Spleen (tissue), 11 donors: Measurements from ENCODE around the gene RING1. TPM values are rescaled to one million over a fixed set of nuclear protein-coding genes. Genes with fewer than 3 reads are reported as not detected.

Source experiments
- DNase-seq: peaks from one replicate; pipeline ENCODE4 v3.0.0-alpha.2; 2020
- H3K27ac ChIP-seq, 8 donors: fragments of 200-600 bp; sonication (generic) in 7 of 8; 1 replicate in 4 of 8; 2 replicates in 4 of 8; pipeline versions ENCODE4 v1.5.0 to v1.8.0; 2016 to 2021; ENCODE audit warnings: inconsistent platforms in 4 of 8, mild to moderate bottlenecking in 4 of 8, moderate library complexity in 1 of 8
- H3K27me3 ChIP-seq, 7 donors: fragments of 200-600 bp; sonication (generic) in 6 of 7; replicated peaks in 1 of 7; 1 replicate in 4 of 7; 2 replicates in 3 of 7; pipeline versions ENCODE4 v1.5.0 to v1.8.0; 2016 to 2021; ENCODE audit warnings: inconsistent platforms in 3 of 7, mild to moderate bottlenecking in 1 of 7
- H3K36me3 ChIP-seq, 6 donors: fragments of 200-600 bp; sonication (generic) in 5 of 6; 1 replicate in 4 of 6; 2 replicates in 2 of 6; pipeline versions ENCODE4 v1.5.0 to v1.8.0; 2016 to 2021; ENCODE audit warnings: inconsistent platforms in 2 of 6
- H3K4me1 ChIP-seq, 6 donors: fragments of 200-600 bp; sonication (generic) in 5 of 6; 1 replicate in 3 of 6; 2 replicates in 3 of 6; pipeline versions ENCODE4 v1.5.0 to v1.8.0; 2016 to 2021; ENCODE audit warnings: inconsistent platforms in 3 of 6
- H3K4me3 ChIP-seq, 8 donors: fragments of 200-600 bp; sonication (generic) in 7 of 8; 1 replicate in 4 of 8; 2 replicates in 4 of 8; pipeline versions ENCODE4 v1.5.0 to v1.8.0; 2016 to 2021; ENCODE audit warnings: inconsistent platforms in 4 of 8, mild to moderate bottlenecking in 4 of 8, moderate library complexity in 2 of 8
- H3K9me3 ChIP-seq, 8 donors: fragments of 200-600 bp; sonication (generic) in 7 of 8; 1 replicate in 4 of 8; 2 replicates in 4 of 8; pipeline versions ENCODE4 v1.5.0 to v1.8.0; 2016 to 2021; ENCODE audit warnings: inconsistent platforms in 4 of 8
- CTCF ChIP-seq, 11 experiments: fragments of 200-600 bp in 7 of 11; fragments of 450-650 bp in 4 of 11; sonication (generic) in 4 of 11; IDR thresholded peaks in 8 of 11; conservative IDR thresholded peaks in 3 of 11; 1 replicate in 7 of 11; 2 replicates in 4 of 11; pipeline versions ENCODE4 v1.4.0 to v1.8.0; 2016 to 2021; ENCODE audit warnings: antibody characterized with exemption in 11 of 11, inconsistent platforms in 4 of 11, mild to moderate bottlenecking in 1 of 11
- POLR2A ChIP-seq, 3 donors: fragments of 450-650 bp; IDR thresholded peaks; one replicate each; pipeline ENCODE4 v1.5.1; 2017; ENCODE audit warnings: antibody characterized with exemption in 3 of 3, mild to moderate bottlenecking in 1 of 3
- POLR2AphosphoS5 ChIP-seq, 3 donors: sonication (generic); formaldehyde crosslinking; IDR thresholded peaks; one replicate each; pipeline ENCODE4 v1.5.1; 2017; ENCODE audit warnings: antibody characterized with exemption in 3 of 3
- WGBS, 5 donors: extraction: QIAGEN DNeasy Blood & Tissue Kit in 3 of 5; methylation state at CpG; one replicate each; pipeline versions ENCODE4 v1.1.5 to v1.1.7; 2013 to 2018; 5-methylcytosine and 5-hydroxymethylcytosine counted together
- intact Hi-C: fragments of 100-400 bp; cut with DNase I; formaldehyde crosslinking; loops from one replicate; pipeline ENCODE4 v1.15.0; 2023; ENCODE audit warnings: low total_unique reads
- polyA plus RNA-seq, 3 donors: library from polyadenylated mRNA; stranded (reverse); fragments of 200-250 nt; gene quantifications; one replicate each; pipeline ENCODE4 v1.2.1, GENCODE V29; 2013
- total RNA-seq, 7 donors: library from RNA; depleted of rRNA in 3 of 7; stranded (reverse); fragments of >200 nt in 3 of 7; fragmentation: NEBNext Ultra II Directional in 4 of 7; extraction: Animal tissue kit (Norgen Biotek cat#: 25700) in 4 of 7; gene quantifications; one replicate each; pipeline versions ENCODE4 v1.1.0 to v1.2.1, GENCODE V29; 2016 to 2021
- donor health status: healthy with polysubstance abuse.
- donor health status: DM: no; HTN: no; CAD: no; lungs with moderate emphysema.
- donor health status: DM: no; HTN: no; CAD: no.
- donor health status: Bipolar disorder and iron deficiency.
- donor health status: healthy.
- donor health status: DM: no; HTN: no; CAD: no.
- donor health status: DM: yes; HTN: yes; CAD: no.

Gene RING1
- total and polyA plus RNA-seq, 10 donors, result 13.4 to 42.3 (median 31.0) TPM

DNA sequence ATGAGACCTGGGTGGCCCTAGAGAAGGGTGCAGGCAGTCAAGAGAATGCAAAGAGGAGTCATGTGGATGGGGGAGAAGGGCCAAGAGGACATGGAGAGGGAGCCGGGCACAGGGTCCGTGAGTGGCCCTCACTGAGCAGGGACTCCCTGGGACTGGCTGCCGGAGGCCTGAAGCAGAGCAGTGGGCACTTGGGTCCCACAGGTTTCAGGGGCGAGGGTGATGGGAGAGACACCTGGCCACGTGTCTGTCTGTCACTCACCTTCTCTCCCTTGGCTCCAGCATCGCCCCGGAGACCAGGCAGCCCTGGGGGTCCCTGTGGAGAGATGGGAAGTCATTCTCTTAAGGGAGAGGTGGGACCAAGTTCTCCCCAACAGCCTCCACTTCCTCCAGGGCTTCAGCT is 41.5 kb upstream of the RING1 start:
- TF ChIP-seq CTCF (IDR thresholded peaks at IDR 0.05 in 8 of 11, conservative IDR thresholded peaks at IDR 0.05 in 3 of 11), result no peak
- no peak for TF ChIP-seq POLR2A (IDR thresholded peaks at IDR 0.05)
- TF ChIP-seq POLR2AphosphoS5 (IDR thresholded peaks at IDR 0.05), result no peak
- Histone ChIP-seq H3K9me3 (no peaks in the 10 kb centered on the region), H3K36me3 (no peaks in the 10 kb centered on the region), H3K4me3 (no peak overlapping the region), H3K27me3 (no peaks in the 10 kb centered on the region), H3K27ac (no peak overlapping the region), H3K4me1 (peaks cover 0 to 8% (median 4%) of the 10 kb centered on the region in 6 donors)
- WGBS, 5 donors, result 84 to 90% (median 86%) methylated on average over 7 of the region's 7 CpGs
- peak; percentile 58 for DNase-seq
- intact Hi-C loops, result no loop called here

DNA sequence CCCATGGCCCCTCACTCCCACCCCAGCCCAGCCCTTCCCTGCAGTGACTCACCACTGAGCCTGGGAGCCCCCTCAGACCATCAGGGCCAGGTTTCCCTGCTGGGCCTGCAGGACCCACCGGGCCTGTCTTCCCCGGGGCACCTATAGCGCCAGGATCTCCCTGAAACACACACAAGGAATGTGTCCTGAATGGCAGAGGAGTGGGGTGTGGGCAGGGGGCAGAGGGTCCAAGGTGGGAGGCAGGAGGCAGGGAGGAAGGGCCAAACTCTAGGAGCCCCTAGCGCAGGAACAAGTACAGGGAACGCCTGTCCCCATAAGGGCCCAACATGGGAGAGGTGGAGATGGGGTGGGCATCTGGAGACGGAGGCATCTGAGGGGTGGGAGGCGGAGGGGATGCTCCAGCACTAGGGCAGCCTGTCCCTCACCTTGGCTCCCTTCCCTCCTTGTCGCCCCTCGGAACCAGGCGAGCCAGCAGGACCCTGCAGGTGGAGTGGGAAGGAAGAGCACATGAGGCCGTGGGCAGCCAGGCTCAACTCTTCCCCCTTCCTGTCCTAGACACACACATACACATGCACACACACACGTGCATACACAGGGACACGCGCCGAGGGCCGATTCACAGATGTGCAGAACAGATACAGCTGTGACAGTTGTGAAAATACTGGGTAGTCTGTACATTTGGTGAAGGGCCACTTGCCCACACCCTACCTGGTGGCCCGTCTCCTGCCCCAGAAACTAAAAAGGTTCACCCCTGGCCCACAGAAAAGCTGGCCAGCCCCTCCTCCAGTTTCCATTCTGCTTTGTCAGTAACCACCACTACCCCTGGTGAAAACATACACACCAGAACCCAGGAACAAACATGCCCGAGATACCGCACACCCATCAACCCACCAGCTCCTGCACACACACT is 40.7 kb upstream of the RING1 start:
- WGBS, 5 donors, result 84 to 93% (median 86%) methylated on average over 14 to 19 of the region's 19 CpGs
- Histone ChIP-seq H3K4me1 (no peaks in the 10 kb centered on the region), H3K9me3 (no peaks in the 10 kb centered on the region), H3K27ac (no peak overlapping the region), H3K36me3 (no peaks in the 10 kb centered on the region), H3K4me3 (no peak overlapping the region), H3K27me3 (peaks cover 0 to under 1% (median 0%) of the 10 kb centered on the region in 7 donors)
- no peak for TF ChIP-seq POLR2A (IDR thresholded peaks at IDR 0.05)
- no peak for TF ChIP-seq POLR2AphosphoS5 (IDR thresholded peaks at IDR 0.05)
- TF ChIP-seq CTCF (IDR thresholded peaks at IDR 0.05 in 8 of 11, conservative IDR thresholded peaks at IDR 0.05 in 3 of 11), result no peak
- DNase-seq, result peak; percentile 64
- intact Hi-C loops, result no loop called here

GRCh38 chr6:33168284-33168601 is 40.1 kb upstream of the RING1 start:
- peak; percentile 36 for DNase-seq

More at GRCh38 chr6:33168284-33168601, 40.1 kb upstream of the RING1 start:
- Histone ChIP-seq H3K4me3 (no peak overlapping the region), H3K9me3 (no peaks in the 10 kb centered on the region), H3K4me1 (no peaks in the 10 kb centered on the region), H3K36me3 (no peaks in the 10 kb centered on the region), H3K27me3 (peaks cover 0 to 6% (median 0%) of the 10 kb centered on the region in 7 donors), H3K27ac (no peak overlapping the region)
- TF ChIP-seq CTCF (IDR thresholded peaks at IDR 0.05 in 8 of 11, conservative IDR thresholded peaks at IDR 0.05 in 3 of 11), result no peak
- TF ChIP-seq POLR2AphosphoS5 (IDR thresholded peaks at IDR 0.05), result no peak
- intact Hi-C loops, result no loop called here
- WGBS, 5 donors, result 66 to 85% (median 76%) methylated on average over 6 of the region's 6 CpGs
